ENCODE measurements around the gene TBC1D17.
A peak's percentile ranks its signal among the peaks of the same experiment; 100 is the strongest.

TBC1D17 gene

GRCh38 chr19:49932731-49933131 is 55.2 kb downstream of the TBC1D17 start:
- peaks cover 47% of the 10 kb centered on the region for H3K36me3 Mint-ChIP-seq (ENCODE audit: insufficient read depth)
- H3K9me3 Mint-ChIP-seq: no peaks in the 10 kb centered on the region
- peaks cover 48 to 49% of the 10 kb centered on the region in 2 donors for H3K4me1 Mint-ChIP-seq (ENCODE audit: low read depth in 2 of 2)
- H3K4me3 Mint-ChIP-seq: peak overlapping the region; percentile 37 to 75
- ATAC-seq (replicated peaks): peak; percentile 35
- H3K27ac Mint-ChIP-seq: peak overlapping the region; percentile 66 to 72
- H3K27me3 Mint-ChIP-seq: no peaks in the 10 kb centered on the region
- DNase-seq: peak; percentile 44 to 65 (median 52)

DNA sequence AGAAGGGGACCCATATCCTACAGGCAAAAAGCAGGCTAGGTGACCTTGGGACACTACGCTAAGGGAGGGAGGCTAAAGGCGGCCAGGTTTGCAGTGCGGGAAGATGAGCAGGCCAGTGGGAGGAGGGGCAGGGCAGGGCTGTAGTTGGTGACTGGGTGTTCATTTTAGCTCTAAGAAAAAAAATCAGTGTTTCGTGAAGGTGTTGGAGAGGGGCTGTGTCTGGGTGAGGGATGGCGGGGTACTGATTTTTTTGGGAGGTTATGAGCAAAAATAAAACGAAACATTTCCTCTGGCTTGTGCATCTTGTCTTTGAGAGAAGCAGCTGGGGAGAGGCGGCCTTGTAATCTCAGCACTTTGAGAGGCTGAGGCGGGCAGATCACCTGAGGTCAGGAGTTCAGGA is 56.1 kb downstream of the TBC1D17 start:
- Mint-ChIP-seq H3K9me3 (no peaks in the 10 kb centered on the region), H3K27me3 (no peaks in the 10 kb centered on the region), H3K36me3 (ENCODE audit: insufficient read depth) (peaks cover 38% of the 10 kb centered on the region), H3K27ac (peak overlapping the region in 1 of 2 donors; percentile 66), H3K4me1 (ENCODE audit: low read depth in 2 of 2) (peaks cover 42 to 43% of the 10 kb centered on the region in 2 donors), H3K4me3 (peak overlapping the region in 1 of 2 donors; percentile 75)
- DNase-seq: no peak
- no peak for ATAC-seq (replicated peaks)

- ATAC-seq (replicated peaks): no peak
- H3K4me3 Mint-ChIP-seq: no peak overlapping the region
- H3K27ac Mint-ChIP-seq: no peak overlapping the region
- no peaks in the 10 kb centered on the region for H3K9me3 Mint-ChIP-seq
- H3K27me3 Mint-ChIP-seq: peaks cover 0 to 17% of the 10 kb centered on the region in 2 donors
- peaks cover 19 to 27% of the 10 kb centered on the region in 2 donors for H3K4me1 Mint-ChIP-seq (ENCODE audit: low read depth in 2 of 2)
- H3K36me3 Mint-ChIP-seq (ENCODE audit: insufficient read depth): peaks cover 18% of the 10 kb centered on the region
- no peak for DNase-seq
Measured at GRCh38 chr19:49936549-49936948, 59.0 kb downstream of the TBC1D17 start.

DNA sequence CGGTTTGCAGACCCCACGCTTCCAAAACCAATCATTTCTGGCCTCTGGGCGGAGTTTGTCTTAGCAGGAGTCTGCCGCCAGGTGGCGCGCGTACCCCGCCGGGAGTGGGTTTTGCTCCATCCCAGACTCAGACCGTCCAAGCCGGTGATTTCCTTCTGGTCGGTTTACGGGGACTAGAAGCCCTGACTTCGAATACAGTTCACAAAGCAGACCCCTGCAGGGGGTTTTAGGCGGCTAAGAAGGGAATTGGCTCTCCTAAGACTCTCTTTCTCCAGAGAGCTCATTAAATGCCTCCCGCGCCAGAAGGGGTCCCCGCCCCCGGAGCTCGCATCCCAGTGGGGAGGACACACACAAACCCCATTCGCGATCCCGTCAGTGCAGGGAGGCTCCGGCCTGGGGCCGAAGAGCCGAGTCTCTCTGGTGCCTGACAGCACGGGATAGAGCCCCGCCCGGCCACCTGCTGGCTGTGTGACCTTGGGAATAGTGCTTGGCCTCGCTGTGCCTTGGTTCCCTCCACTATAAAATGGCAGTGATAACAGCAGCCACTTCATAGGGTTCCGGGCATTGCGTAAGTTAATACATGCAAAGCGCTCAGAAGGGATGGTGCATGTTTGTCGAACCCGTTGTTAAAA is 60.4 kb downstream of the TBC1D17 start:
- ATAC-seq (replicated peaks): peak; percentile 55
- Mint-ChIP-seq H3K27ac (no peak overlapping the region), H3K36me3 (ENCODE audit: insufficient read depth) (peaks cover 7% of the 10 kb centered on the region)

More for the DNA sequence above, 60.4 kb downstream of the TBC1D17 start:
- H3K4me1 Mint-ChIP-seq (ENCODE audit: low read depth in 2 of 2): peaks cover 10 to 19% of the 10 kb centered on the region in 2 donors
- no peak overlapping the region for H3K4me3 Mint-ChIP-seq
- H3K9me3 Mint-ChIP-seq: no peaks in the 10 kb centered on the region
- DNase-seq: peak; percentile 75 to 77 (median 76)
- H3K27me3 Mint-ChIP-seq: peaks cover 6 to 28% of the 10 kb centered on the region in 2 donors
